ENCODE results near the gene KCTD17. TPM values are rescaled to one million over a fixed set of nuclear protein-coding genes. Genes with fewer than 3 reads are reported as not detected.

KCTD17 gene
- total RNA-seq, 4 donors from 2014 or later, result 9.5 to 30.5 (median 13.5) TPM

GRCh38 chr22:37024339-37025157 is 27.0 kb upstream of the KCTD17 start:
- Histone ChIP-seq H3K4me1 (peaks cover 0 to 58% (median 3%) of the 10 kb centered on the region in 4 donors), H3K9me3 (no peaks in the 10 kb centered on the region), H3K27ac (peak overlapping the region in 3 of 4 donors; percentile 67 to 99 (median 95)), H3K4me3 (peak overlapping the region in 3 of 4 donors; percentile 15 to 57 (median 55)), H3K36me3 (peaks cover 0 to 42% (median 0%) of the 10 kb centered on the region in 3 donors), H3K27me3 (no peaks in the 10 kb centered on the region)
- no peak for TF ChIP-seq CTCF (IDR thresholded peaks at IDR 0.05)
- peak; percentile 25 to 32 for TF ChIP-seq POLR2A (IDR thresholded peaks at IDR 0.05)
- DNase-seq, result peak in 2 of 3 donors; percentile 63 to 83

GRCh38 chr22:37025500-37026070 is 26.0 kb upstream of the KCTD17 start:
- DNase-seq, result peak in 1 of 3 donors; percentile 63
- H3K4me3 ChIP-seq, result peak overlapping the region in 2 of 4 donors; percentile 55 to 57

GRCh38 chr22:37026325-37026724 is 25.2 kb upstream of the KCTD17 start:
- Histone ChIP-seq H3K27me3 (no peaks in the 10 kb centered on the region), H3K4me3 (peak overlapping the region in 2 of 4 donors; percentile 55 to 57), H3K27ac (peak overlapping the region in 1 of 4 donors; percentile 99), H3K4me1 (peaks cover 0 to 54% (median 1%) of the 10 kb centered on the region in 4 donors), H3K9me3 (no peaks in the 10 kb centered on the region), H3K36me3 (peaks cover 0 to 51% (median 0%) of the 10 kb centered on the region in 3 donors)
- no peak for TF ChIP-seq POLR2A (IDR thresholded peaks at IDR 0.05)
- no peak for TF ChIP-seq CTCF (IDR thresholded peaks at IDR 0.05)
- DNase-seq, result peak in 1 of 3 donors; percentile 44

More at GRCh38 chr22:37025500-37026070, 26.0 kb upstream of the KCTD17 start:
- Histone ChIP-seq H3K36me3 (peaks cover 0 to 51% (median 0%) of the 10 kb centered on the region in 3 donors), H3K27me3 (no peaks in the 10 kb centered on the region), H3K27ac (peak overlapping the region in 3 of 4 donors; percentile 67 to 99 (median 95)), H3K4me1 (peaks cover 0 to 55% (median 3%) of the 10 kb centered on the region in 4 donors), H3K9me3 (no peaks in the 10 kb centered on the region)
- TF ChIP-seq POLR2A (IDR thresholded peaks at IDR 0.05), result no peak

- Histone ChIP-seq H3K36me3 (peaks cover 0 to 51% (median 0%) of the 10 kb centered on the region in 3 donors), H3K4me1 (peaks cover 0 to 53% (median 0%) of the 10 kb centered on the region in 4 donors), H3K4me3 (no peak overlapping the region), H3K27me3 (no peaks in the 10 kb centered on the region), H3K27ac (peak overlapping the region in 1 of 4 donors; percentile 37), H3K9me3 (no peaks in the 10 kb centered on the region)
- peak in 1 of 3 donors; percentile 39 for DNase-seq
- no peak for TF ChIP-seq CTCF (IDR thresholded peaks at IDR 0.05)
- TF ChIP-seq POLR2A (IDR thresholded peaks at IDR 0.05), result no peak
Measured at GRCh38 chr22:37027556-37027955, 24.0 kb upstream of the KCTD17 start.

- peaks cover 0 to 51% (median 0%) of the 10 kb centered on the region in 3 donors for H3K36me3 ChIP-seq
- H3K9me3 ChIP-seq, result no peaks in the 10 kb centered on the region
- no peak overlapping the region for H3K27ac ChIP-seq
- no peak overlapping the region for H3K4me3 ChIP-seq
- no peak for TF ChIP-seq POLR2A (IDR thresholded peaks at IDR 0.05)
- TF ChIP-seq CTCF (IDR thresholded peaks at IDR 0.05), result no peak
- peak in 1 of 3 donors; percentile 45 for DNase-seq
- peaks cover 0 to 57% (median 2%) of the 10 kb centered on the region in 4 donors for H3K4me1 ChIP-seq
- no peaks in the 10 kb centered on the region for H3K27me3 ChIP-seq
Measured at GRCh38 chr22:37028692-37029674, 22.6 kb upstream of the KCTD17 start.

Data from Peyer's patch (tissue), 4 donors.